Body of pancreas (tissue), 4 donors: ENCODE data around the gene PROX2.

Experiments
- CTCF ChIP-seq, 7 experiments: fragments of 450-650 bp in 4 of 7; fragments of 200-600 bp in 3 of 7; sonication (generic) in 3 of 7; IDR thresholded peaks; one replicate each; pipeline ENCODE4 v1.5.1; 2016 to 2019; ENCODE audit warnings: antibody characterized with exemption in 7 of 7
- POLR2A ChIP-seq, 3 donors: fragments of 450-650 bp; IDR thresholded peaks; one replicate each; pipeline ENCODE4 v1.6.1; 2016; ENCODE audit warnings: antibody characterized with exemption in 3 of 3, mild to moderate bottlenecking in 2 of 3

DNA sequence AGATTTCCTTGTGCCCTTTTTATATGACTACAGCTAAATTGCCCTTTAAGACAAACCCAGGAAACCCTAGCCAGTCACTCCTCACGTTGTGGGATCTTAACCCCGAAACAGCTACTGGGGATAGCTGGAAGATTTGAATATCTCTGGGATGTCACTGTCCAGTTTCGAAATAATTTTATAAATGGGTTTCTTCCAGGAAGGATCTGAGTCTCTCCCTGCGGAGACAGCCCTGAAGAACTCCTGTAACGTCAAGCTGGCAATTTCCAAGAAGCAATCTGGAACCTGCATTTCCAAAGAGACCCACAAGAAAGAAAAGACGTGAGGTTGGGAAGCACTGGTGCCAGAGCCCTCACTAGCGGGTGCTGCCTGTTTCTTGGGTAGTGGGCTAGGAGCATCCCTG is 20.9 kb downstream of the PROX2 start:
- TF ChIP-seq CTCF (IDR thresholded peaks at IDR 0.05) (no peak), POLR2A (IDR thresholded peaks at IDR 0.05) (no peak)
